Chondrocyte (in vitro differentiated cells): ENCODE measurements around the gene TMEM88. TPM values are rescaled to one million over a fixed set of nuclear protein-coding genes. Genes with fewer than 3 reads are reported as not detected.
A peak's percentile ranks its signal among the peaks of the same experiment; 100 is the strongest.

ENCODE experiments used
- DNase-seq: peaks from one replicate; pipeline ENCODE4 v3.0.0; 2021; ENCODE audit warnings: mixed read lengths, low spot score
- H3K27ac Mint-ChIP-seq: one replicate; pipeline ENCODE4 v1.8.0; 2021; ENCODE audit warnings: mild to moderate bottlenecking, moderate library complexity, mixed read lengths; ENCODE audit not compliant: unreplicated experiment
- H3K27me3 Mint-ChIP-seq: 2 replicates; pipeline ENCODE4 v1.8.0; 2021; ENCODE audit warnings: low read depth, mixed read lengths
- H3K36me3 Mint-ChIP-seq: 2 replicates; pipeline ENCODE4 v1.8.0; 2021; ENCODE audit warnings: low read depth, mixed read lengths
- H3K4me1 Mint-ChIP-seq: 2 replicates; pipeline ENCODE4 v1.8.0; 2021; ENCODE audit warnings: low read depth, mild to moderate bottlenecking, mixed read lengths
- H3K4me3 Mint-ChIP-seq: one replicate; pipeline ENCODE4 v1.8.0; 2021; ENCODE audit warnings: mild to moderate bottlenecking, moderate library complexity, mixed read lengths; ENCODE audit not compliant: unreplicated experiment
- H3K9me3 Mint-ChIP-seq: 2 replicates; pipeline ENCODE4 v1.8.0; 2021; ENCODE audit warnings: low read depth, mixed read lengths
- CTCF ChIP-seq: fragments of 200-600 bp; sonication (generic); IDR thresholded peaks from 2 replicates; pipeline ENCODE4 v1.5.0; 2021; ENCODE audit warnings: antibody characterized with exemption, mild to moderate bottlenecking, moderate library complexity
- total RNA-seq: library from RNA; stranded (reverse); gene quantifications from 3 replicates; pipeline ENCODE4 v1.2.1, GENCODE V29; 2021

Gene TMEM88
- total RNA-seq, 1 donor from 2014 or later = 1.9 TPM

- H3K9me3 Mint-ChIP-seq = no peaks in the 10 kb centered on the region
- peaks cover 1% of the 10 kb centered on the region for H3K36me3 Mint-ChIP-seq
- peaks cover 3% of the 10 kb centered on the region for H3K4me1 Mint-ChIP-seq
- no peak overlapping the region for H3K4me3 Mint-ChIP-seq
- no peak for DNase-seq
- H3K27ac Mint-ChIP-seq = no peak overlapping the region
- no peaks in the 10 kb centered on the region for H3K27me3 Mint-ChIP-seq
- no peak for TF ChIP-seq CTCF
Observed at GRCh38 chr17:7882629-7883028, 27.8 kb downstream of the TMEM88 start.

- peaks cover 1% of the 10 kb centered on the region for H3K36me3 Mint-ChIP-seq
- no peak for TF ChIP-seq CTCF
- H3K4me1 Mint-ChIP-seq = peaks cover 3% of the 10 kb centered on the region
- H3K9me3 Mint-ChIP-seq = no peaks in the 10 kb centered on the region
- no peaks in the 10 kb centered on the region for H3K27me3 Mint-ChIP-seq
- DNase-seq = no peak
- H3K4me3 Mint-ChIP-seq = peak overlapping the region; percentile 62
- no peak overlapping the region for H3K27ac Mint-ChIP-seq
Observed at GRCh38 chr17:7883781-7884386, 29.0 kb downstream of the TMEM88 start.

GRCh38 chr17:7884581-7885366, 29.9 kb downstream of the TMEM88 start:
- no peak for DNase-seq
- H3K36me3 Mint-ChIP-seq = peaks cover 3% of the 10 kb centered on the region
- no peaks in the 10 kb centered on the region for H3K27me3 Mint-ChIP-seq
- H3K9me3 Mint-ChIP-seq = no peaks in the 10 kb centered on the region
- peaks cover 3% of the 10 kb centered on the region for H3K4me1 Mint-ChIP-seq
- no peak for TF ChIP-seq CTCF
- peak overlapping the region; percentile 80 for H3K27ac Mint-ChIP-seq
- H3K4me3 Mint-ChIP-seq = peak overlapping the region; percentile 68

- no peak overlapping the region for H3K4me3 Mint-ChIP-seq
- no peak for DNase-seq
- H3K27ac Mint-ChIP-seq = no peak overlapping the region
- H3K9me3 Mint-ChIP-seq = no peaks in the 10 kb centered on the region
- TF ChIP-seq CTCF = no peak
- peaks cover 3% of the 10 kb centered on the region for H3K4me1 Mint-ChIP-seq
- no peaks in the 10 kb centered on the region for H3K27me3 Mint-ChIP-seq
- H3K36me3 Mint-ChIP-seq = peaks cover 6% of the 10 kb centered on the region
Observed at GRCh38 chr17:7885367-7886226, 30.7 kb downstream of the TMEM88 start.
